K562 (cell line): ENCODE measurements around the gene TBX1. TPM values are rescaled to one million over a fixed set of nuclear protein-coding genes. Genes with fewer than 3 reads are reported as not detected.

Experiments
- KDM1A ChIP-seq, 2 experiments: fragments of 450-650 bp; IDR thresholded peaks; 2 replicates each; pipeline ENCODE4 v1.6.1; 2016; ENCODE audit warnings: mild to moderate bottlenecking in 2 of 2
- KLF1 ChIP-seq: fragments of 450-650 bp; IDR thresholded peaks from 2 replicates; pipeline ENCODE4 v1.6.1; 2016; ENCODE audit warnings: missing genetic modification characterization, missing compliant biosample characterization
- NCOA1 ChIP-seq: fragments of 450-650 bp; IDR thresholded peaks from 2 replicates; pipeline ENCODE4 v1.6.1; 2016; ENCODE audit warnings: low read depth
- PHF8 ChIP-seq: fragments of 200-600 bp; sonication (generic); IDR thresholded peaks from 2 replicates; pipeline ENCODE4 v1.6.1; 2012; ENCODE audit warnings: mixed run types, mild to moderate bottlenecking, inconsistent platforms, low read length, moderate library complexity, borderline replicate concordance
- RREB1 ChIP-seq: fragments of 250-450 bp; sonication (Bioruptor Pico); IDR thresholded peaks from 2 replicates; pipeline ENCODE4 v1.4.0; 2020
- YBX1 ChIP-seq: fragments of 450-650 bp; IDR thresholded peaks from 2 replicates; pipeline ENCODE4 v1.7.1; 2016; ENCODE audit warnings: mild to moderate bottlenecking
- ZNF778 ChIP-seq: fragments of 450-650 bp; formaldehyde crosslinking; IDR thresholded peaks from 2 replicates; pipeline ENCODE4 v1.4.0; 2020; ENCODE audit warnings: mild to moderate bottlenecking, moderate library complexity
- polyA plus RNA-seq, 8 experiments: library from polyadenylated mRNA; depleted of rRNA in 4 of 8; stranded (reverse) in 5 of 8; unstranded in 3 of 8; fragments of >200 nt; fragmentation: Nextera tagmentation in 2 of 8; fragmentation: Illumina TruSeq in 1 of 8; extraction: Ambion mirVana in 2 of 8; extraction: Trizol in 1 of 8; gene quantifications; 2 replicates each; pipeline versions ENCODE4 v1.2.1 to v1.2.3, GENCODE V29; 2011 to 2014; ENCODE audit warnings: inconsistent platforms in 1 of 8, missing spikeins in 1 of 8
- total RNA-seq, 7 experiments: library from RNA; depleted of rRNA in 6 of 7; stranded (reverse); fragments of >200 nt in 6 of 7; fragmentation: Illumina TruSeq in 2 of 7; extraction: Trizol in 2 of 7; gene quantifications; 2 replicates each; pipeline versions ENCODE4 v1.2.1 to v1.2.3, GENCODE V29; 2011 to 2021; ENCODE audit warnings: low replicate concordance in 1 of 7

The TBX1 gene
- total and polyA plus RNA-seq, 9 of the 15 experiments (the other 6 are each of a cell fraction or from before 2014, with no cell fraction given) = 0.07 to 35.0 (median 3.9) TPM

GRCh38 chr22:19738664-19739447, 21.7 kb upstream of the TBX1 start (continued):
- TF ChIP-seq PHF8 (no peak), ZNF778 (no peak), RREB1 (no peak), NCOA1 (no peak), KDM1A (IDR thresholded peaks at IDR 0.05) (no peak), KLF1 (tag) (no peak), YBX1 (no peak)
